LNCaP clone FGC (cell line): ENCODE measurements around the gene SOWAHB.

Experiments used
- DNase-seq: peaks from one replicate; pipeline ENCODE4 v3.0.0-alpha.2; 2011; ENCODE audit warnings: low read depth
- H3K4me3 ChIP-seq: 2 replicates; pipeline ENCODE4 v1.5.1; 2011; ENCODE audit warnings: mild to moderate bottlenecking, low read depth, low read length, control low read depth
- TF ChIP-seq, protein P1 (sequence below): IDR thresholded peaks from 2 replicates; pipeline ENCODE4 v1.5.1; 2012; ENCODE audit warnings: mild to moderate bottlenecking; ENCODE audit not compliant: control insufficient read depth, insufficient read depth; ENCODE audit errors: extremely low read depth

SOWAHB gene

DNA sequence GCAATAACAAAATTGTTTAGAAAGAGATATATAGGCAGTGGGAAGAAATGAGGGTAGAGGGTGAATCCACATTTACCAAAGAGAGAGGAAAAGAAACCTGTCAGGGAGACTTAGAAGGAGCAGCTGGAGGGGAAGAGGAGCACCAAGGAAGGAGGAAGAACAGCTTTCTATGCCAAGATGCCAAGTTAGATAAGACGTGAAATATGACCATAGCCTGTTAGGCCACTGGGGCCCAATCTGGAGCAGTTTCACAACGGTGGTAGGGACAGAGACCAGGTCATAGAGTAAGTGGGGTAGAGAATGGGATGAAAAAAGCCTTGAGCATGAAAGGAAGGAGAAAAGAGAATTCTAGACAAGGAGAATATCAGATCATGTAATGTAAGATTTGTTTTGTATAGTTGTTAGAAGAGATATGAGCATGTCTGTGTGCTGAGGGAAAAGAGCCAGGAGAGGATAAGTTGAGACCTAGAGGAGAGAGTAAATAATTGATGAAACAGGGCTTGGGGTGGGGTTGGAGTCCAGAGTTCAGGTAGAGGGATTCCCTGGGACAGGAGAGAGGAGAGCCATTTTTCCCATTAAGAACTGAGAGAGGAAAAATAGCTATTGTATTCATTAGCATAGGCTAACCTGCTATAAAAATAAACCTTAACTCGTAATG, 4.4 kb upstream of the SOWAHB start:
- H3K4me3 ChIP-seq: no peak overlapping the region
- TF ChIP-seq, protein P1, sequence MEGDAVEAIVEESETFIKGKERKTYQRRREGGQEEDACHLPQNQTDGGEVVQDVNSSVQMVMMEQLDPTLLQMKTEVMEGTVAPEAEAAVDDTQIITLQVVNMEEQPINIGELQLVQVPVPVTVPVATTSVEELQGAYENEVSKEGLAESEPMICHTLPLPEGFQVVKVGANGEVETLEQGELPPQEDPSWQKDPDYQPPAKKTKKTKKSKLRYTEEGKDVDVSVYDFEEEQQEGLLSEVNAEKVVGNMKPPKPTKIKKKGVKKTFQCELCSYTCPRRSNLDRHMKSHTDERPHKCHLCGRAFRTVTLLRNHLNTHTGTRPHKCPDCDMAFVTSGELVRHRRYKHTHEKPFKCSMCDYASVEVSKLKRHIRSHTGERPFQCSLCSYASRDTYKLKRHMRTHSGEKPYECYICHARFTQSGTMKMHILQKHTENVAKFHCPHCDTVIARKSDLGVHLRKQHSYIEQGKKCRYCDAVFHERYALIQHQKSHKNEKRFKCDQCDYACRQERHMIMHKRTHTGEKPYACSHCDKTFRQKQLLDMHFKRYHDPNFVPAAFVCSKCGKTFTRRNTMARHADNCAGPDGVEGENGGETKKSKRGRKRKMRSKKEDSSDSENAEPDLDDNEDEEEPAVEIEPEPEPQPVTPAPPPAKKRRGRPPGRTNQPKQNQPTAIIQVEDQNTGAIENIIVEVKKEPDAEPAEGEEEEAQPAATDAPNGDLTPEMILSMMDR: no peak
- peak; percentile 64 for DNase-seq

- no peak for DNase-seq
- TF ChIP-seq, protein P1: no peak
- peak overlapping the region; percentile 76 for H3K4me3 ChIP-seq
These were observed 1.2 kb upstream of the SOWAHB start for GRCh38 chr4:76898949-76899645.

DNA sequence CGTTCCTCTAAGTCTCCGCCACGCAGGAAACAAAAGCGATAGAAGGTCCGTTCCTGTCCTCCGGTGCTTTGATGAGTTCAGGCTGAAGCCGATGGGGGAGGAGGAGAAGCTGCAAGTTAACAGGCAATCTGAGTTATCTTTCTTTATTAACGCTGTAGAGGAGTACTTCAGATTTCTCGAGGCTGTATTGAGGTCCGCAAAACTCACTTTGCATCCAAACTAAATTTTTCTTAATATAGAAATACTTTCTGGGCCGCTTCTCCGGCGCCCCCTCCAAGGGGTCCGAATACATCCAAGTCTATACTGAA, 395 bp upstream of the SOWAHB start:
- DNase-seq: no peak
- TF ChIP-seq, protein P1: no peak
- H3K4me3 ChIP-seq: peak overlapping the region; percentile 76

- no peak for DNase-seq
- TF ChIP-seq, protein P1: no peak
These were observed 1.1 kb downstream of the SOWAHB start for GRCh38 chr4:76896614-76897535.

GRCh38 chr4:76896048-76896447, 1.9 kb downstream of the SOWAHB start:
- 0 out of 2 replicates have a peak overlapping the region, but pooled peaks have one; percentile 76 for H3K4me3 ChIP-seq
- no peak for DNase-seq
- TF ChIP-seq, protein P1: no peak

More at GRCh38 chr4:76896614-76897535, 1.1 kb downstream of the SOWAHB start:
- peak overlapping the region; percentile 76 for H3K4me3 ChIP-seq

DNA sequence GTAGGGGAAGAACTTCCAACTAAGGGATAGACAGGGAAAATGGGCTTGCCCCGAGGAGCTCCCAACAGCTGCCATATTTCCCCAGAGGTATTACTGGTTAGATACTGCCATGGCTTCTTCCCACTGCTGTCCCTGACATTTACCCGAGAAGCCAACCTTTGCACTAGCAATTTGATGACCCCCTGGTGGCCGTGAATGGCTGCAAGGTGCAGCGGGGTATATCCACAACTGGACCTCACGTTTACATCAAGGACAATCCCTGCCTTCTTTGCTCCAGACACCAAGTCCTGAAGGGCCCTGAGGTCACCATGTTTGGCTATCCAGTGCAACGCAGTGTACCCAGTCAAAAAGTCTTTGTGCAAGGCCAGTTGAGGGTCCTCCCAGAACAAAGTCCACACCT, 2.3 kb downstream of the SOWAHB start:
- TF ChIP-seq, protein P1: no peak
- no peak for DNase-seq
- H3K4me3 ChIP-seq: no peak overlapping the region
